WERI-Rb-1 (cell line): Measurements from ENCODE around the gene MYO10.

ENCODE experiments used
- DNase-seq: peaks from one replicate; pipeline ENCODE4 v3.0.0-alpha.2; 2020
- H3K27ac ChIP-seq: fragments of 250-450 bp; sonication (Bioruptor Pico); 2 replicates; pipeline ENCODE4 v1.5.1; 2020; ENCODE audit warnings: mild to moderate bottlenecking, moderate library complexity
- H3K27me3 ChIP-seq: fragments of 250-450 bp; sonication (Bioruptor Pico); 2 replicates; pipeline ENCODE4 v1.5.1; 2021; ENCODE audit warnings: mild to moderate bottlenecking, low read depth, moderate library complexity; ENCODE audit not compliant: insufficient read depth, severe bottlenecking
- H3K36me3 ChIP-seq: fragments of 250-450 bp; sonication (Bioruptor Pico); 2 replicates; pipeline ENCODE4 v1.5.1; 2020; ENCODE audit warnings: mild to moderate bottlenecking, moderate library complexity
- H3K4me3 ChIP-seq: 2 replicates; pipeline ENCODE4 v1.5.1; 2011; ENCODE audit warnings: low read depth, mild to moderate bottlenecking, control low read depth, low read length
- H3K9me3 ChIP-seq: fragments of 250-450 bp; sonication (Bioruptor Pico); 2 replicates; pipeline ENCODE4 v1.5.1; 2021; ENCODE audit warnings: mild to moderate bottlenecking, moderate library complexity; ENCODE audit not compliant: severe bottlenecking
- CTCF ChIP-seq: IDR thresholded peaks from 2 replicates; pipeline ENCODE4 v1.5.1; 2011; ENCODE audit warnings: low read depth, mild to moderate bottlenecking, control low read depth, inconsistent platforms, low read length

MYO10 gene

GRCh38 chr5:16612007-16612406 is 324.1 kb downstream of the MYO10 start:
- Histone ChIP-seq H3K27ac (no peak overlapping the region), H3K9me3 (no peaks in the 10 kb centered on the region), H3K4me3 (no peak overlapping the region), H3K27me3 (no peaks in the 10 kb centered on the region), H3K36me3 (no peaks in the 10 kb centered on the region)
- TF ChIP-seq CTCF: no peak
- DNase-seq: no peak
